Skin of body (tissue), 2 donors: ENCODE data around the gene LUC7L. TPM values are rescaled to one million over a fixed set of nuclear protein-coding genes. Genes with fewer than 3 reads are reported as not detected.
A peak's percentile ranks its signal among the peaks of the same experiment; 100 is the strongest.
"Not testable (repeated sequence)": the region's sequence is repeated elsewhere in the genome, so short reads cannot be mapped to it uniquely, and the experiment has no call there.

Experiments used
- DNase-seq: peaks from one replicate; lab custom pipeline; 2025; lab: John Stamatoyannopoulos, UW
- total RNA-seq: library from RNA; depleted of rRNA; stranded (reverse); fragments of >200 nt; gene quantifications from one replicate; pipeline ENCODE4 v1.2.3, GENCODE V29; 2014

The LUC7L gene
- total RNA-seq, 1 donor from 2014 or later = 71.7 TPM

- DNase-seq = no peak
These were observed 49.1 kb downstream of the LUC7L start, which contains the start of gene HBQ1 for GRCh38 chr16:180101-180675. HBQ1 (plus strand) TSS chr16:180459; CDS start chr16:180487, 28 bp downstream.

GRCh38 chr16:179211-180092 lies 49.8 kb downstream of the LUC7L start:
- no peak for DNase-seq

- DNase-seq = no peak
These were observed 50.6 kb downstream of the LUC7L start for GRCh38 chr16:178668-179015.

GRCh38 chr16:177981-178667 lies 51.1 kb downstream of the LUC7L start:
- no peak for DNase-seq

- DNase-seq = peak; percentile 49
These were observed 51.8 kb downstream of the LUC7L start for GRCh38 chr16:177394-177822.

- not testable (repeated sequence) for DNase-seq
These were observed 52.5 kb downstream of the LUC7L start, which contains the start of gene HBA1 for GRCh38 chr16:176477-177382. HBA1 (plus strand) TSS chr16:176680; CDS start chr16:176717, 37 bp downstream.

- DNase-seq = not testable (repeated sequence)
These were observed 53.2 kb downstream of the LUC7L start for GRCh38 chr16:176006-176405.

- DNase-seq = no peak
These were observed 54.0 kb downstream of the LUC7L start for GRCh38 chr16:175011-175949.

GRCh38 chr16:173928-174769 lies 55.1 kb downstream of the LUC7L start:
- not testable (repeated sequence) for DNase-seq

GRCh38 chr16:173211-173854 lies 55.9 kb downstream of the LUC7L start:
- DNase-seq = not testable (repeated sequence)

GRCh38 chr16:172374-172941 lies 56.8 kb downstream of the LUC7L start, which contains the start of gene HBA2:
HBA2 (plus strand) TSS chr16:172876; CDS start chr16:172913, 37 bp downstream.
- not testable (repeated sequence) for DNase-seq

- DNase-seq = no peak
These were observed 58.5 kb downstream of the LUC7L start for GRCh38 chr16:170788-171187.

- DNase-seq = not testable (repeated sequence)
These were observed 59.2 kb downstream of the LUC7L start for GRCh38 chr16:170088-170507.

- no peak for DNase-seq
These were observed 60.2 kb downstream of the LUC7L start for GRCh38 chr16:169014-169413.

GRCh38 chr16:168424-168823 lies 60.8 kb downstream of the LUC7L start:
- DNase-seq = no peak

GRCh38 chr16:167122-167690 lies 62.0 kb downstream of the LUC7L start:
- DNase-seq = no peak

- no peak for DNase-seq
These were observed 62.7 kb downstream of the LUC7L start for GRCh38 chr16:166375-167121.
